GM12892 (cell line): ENCODE results near the gene EXTL1.

ENCODE experiments used
- POLR2A ChIP-seq: IDR thresholded peaks from 2 replicates; pipeline ENCODE4 v1.6.1; 2011; ENCODE audit warnings: low read depth, low read length, control low read depth
- POLR2AphosphoS5 ChIP-seq: IDR thresholded peaks from 2 replicates; pipeline ENCODE4 v1.6.1; 2011; ENCODE audit warnings: low read depth, low read length, control low read depth

DNA sequence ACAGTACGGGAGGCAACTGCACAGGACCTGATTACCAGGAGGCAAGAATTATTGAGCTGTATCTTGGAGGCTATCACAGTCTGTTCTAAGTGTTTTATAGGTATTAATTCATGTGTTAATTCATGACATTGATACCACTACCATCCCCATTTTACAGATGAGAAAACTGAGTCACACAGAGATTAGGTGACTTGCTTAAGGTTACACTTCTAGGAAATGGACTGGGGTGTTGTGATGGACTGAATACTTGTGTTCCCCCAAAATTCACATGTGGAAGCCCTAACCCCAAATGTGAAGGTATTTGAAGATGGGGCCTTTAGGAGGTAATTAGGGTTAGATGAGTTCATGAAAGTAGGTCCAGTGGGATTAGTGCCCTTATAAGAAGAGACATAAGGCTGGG is 55.9 kb downstream of the EXTL1 start:
- TF ChIP-seq POLR2A (no peak), POLR2AphosphoS5 (no peak)
